Central memory CD8-positive, alpha-beta T cell (primary cell): Measurements from ENCODE around the gene PEAK1.

Source experiments
- ATAC-seq: fragments of 150-1000 bp; cut with Tn5 transposase; replicated peaks from 2 replicates; pipeline ENCODE4 v1.10.0; 2022; ENCODE audit warnings: mild to moderate bottlenecking, moderate FRiP score, moderate number of reproducible peaks; ENCODE audit not compliant: poor library complexity, severe bottlenecking; ENCODE audit errors: extremely low read depth
- DNase-seq, 2 donors: peaks; one replicate each; pipeline ENCODE4 v3.0.0; 2021; ENCODE audit warnings: low spot score in 2 of 2
- H3K27ac Mint-ChIP-seq: one replicate; pipeline ENCODE4 v1.8.0; 2022; ENCODE audit warnings: low read depth, mild to moderate bottlenecking, moderate library complexity, mixed read lengths
- H3K27me3 Mint-ChIP-seq: one replicate; pipeline ENCODE4 v1.8.0; 2022; ENCODE audit warnings: mixed read lengths
- H3K36me3 Mint-ChIP-seq: one replicate; pipeline ENCODE4 v1.8.0; 2022; ENCODE audit warnings: mild to moderate bottlenecking, moderate library complexity, mixed read lengths; ENCODE audit not compliant: insufficient read depth
- H3K4me1 Mint-ChIP-seq: one replicate; pipeline ENCODE4 v1.8.0; 2022; ENCODE audit warnings: mixed read lengths
- H3K4me3 Mint-ChIP-seq: one replicate; pipeline ENCODE4 v1.8.0; 2022; ENCODE audit warnings: mild to moderate bottlenecking, moderate library complexity, mixed read lengths
- H3K9me3 Mint-ChIP-seq: one replicate; pipeline ENCODE4 v1.8.0; 2022; ENCODE audit warnings: mixed read lengths

The PEAK1 gene

GRCh38 chr15:77084436-77084835, 335.5 kb downstream of the PEAK1 start:
- Mint-ChIP-seq H3K4me3 (no peak overlapping the region), H3K27me3 (no peaks in the 10 kb centered on the region), H3K4me1 (peaks cover 16% of the 10 kb centered on the region), H3K9me3 (no peaks in the 10 kb centered on the region), H3K36me3 (peaks cover 2% of the 10 kb centered on the region), H3K27ac (no peak overlapping the region)
- DNase-seq = no peak
- no peak for ATAC-seq

GRCh38 chr15:77083381-77084160, 336.3 kb downstream of the PEAK1 start:
- DNase-seq = peak in 1 of 2 donors; percentile 23
- Mint-ChIP-seq H3K27ac (peak overlapping the region; percentile 84), H3K27me3 (no peaks in the 10 kb centered on the region), H3K36me3 (peaks cover 2% of the 10 kb centered on the region), H3K9me3 (no peaks in the 10 kb centered on the region), H3K4me3 (peak overlapping the region; percentile 56), H3K4me1 (peaks cover 16% of the 10 kb centered on the region)
- ATAC-seq = peak; percentile 92

GRCh38 chr15:77081971-77082370, 337.9 kb downstream of the PEAK1 start:
- Mint-ChIP-seq H3K9me3 (no peaks in the 10 kb centered on the region), H3K27ac (no peak overlapping the region), H3K4me1 (peaks cover 16% of the 10 kb centered on the region), H3K36me3 (peaks cover 2% of the 10 kb centered on the region), H3K4me3 (no peak overlapping the region), H3K27me3 (no peaks in the 10 kb centered on the region)
- ATAC-seq = no peak
- DNase-seq = no peak

- H3K27ac Mint-ChIP-seq = no peak overlapping the region
- H3K9me3 Mint-ChIP-seq = no peaks in the 10 kb centered on the region
- H3K36me3 Mint-ChIP-seq = peaks cover 3% of the 10 kb centered on the region
- no peak for ATAC-seq
- peaks cover 5% of the 10 kb centered on the region for H3K4me1 Mint-ChIP-seq
- no peak overlapping the region for H3K4me3 Mint-ChIP-seq
- H3K27me3 Mint-ChIP-seq = no peaks in the 10 kb centered on the region
- DNase-seq = no peak
Measured at GRCh38 chr15:77076323-77076915, 343.5 kb downstream of the PEAK1 start.

- ATAC-seq = no peak
- H3K27me3 Mint-ChIP-seq = no peaks in the 10 kb centered on the region
- H3K27ac Mint-ChIP-seq = no peak overlapping the region
- H3K4me1 Mint-ChIP-seq = peaks cover 11% of the 10 kb centered on the region
- no peaks in the 10 kb centered on the region for H3K9me3 Mint-ChIP-seq
- no peak overlapping the region for H3K4me3 Mint-ChIP-seq
- DNase-seq = no peak
- peaks cover 4% of the 10 kb centered on the region for H3K36me3 Mint-ChIP-seq
Measured at GRCh38 chr15:77075528-77075927, 344.4 kb downstream of the PEAK1 start.

GRCh38 chr15:77074350-77074749, 345.6 kb downstream of the PEAK1 start:
- H3K36me3 Mint-ChIP-seq = peaks cover 6% of the 10 kb centered on the region
- no peak overlapping the region for H3K27ac Mint-ChIP-seq
- no peaks in the 10 kb centered on the region for H3K27me3 Mint-ChIP-seq
- ATAC-seq (no peak), DNase-seq (no peak)
- H3K4me3 Mint-ChIP-seq = no peak overlapping the region
- no peaks in the 10 kb centered on the region for H3K9me3 Mint-ChIP-seq
- H3K4me1 Mint-ChIP-seq = peaks cover 18% of the 10 kb centered on the region

GRCh38 chr15:77071305-77072223, 348.3 kb downstream of the PEAK1 start:
- peaks cover 7% of the 10 kb centered on the region for H3K36me3 Mint-ChIP-seq
- ATAC-seq (no peak), DNase-seq (no peak)
- peak overlapping the region; percentile 72 for H3K27ac Mint-ChIP-seq
- H3K4me1 Mint-ChIP-seq = peaks cover 33% of the 10 kb centered on the region
- peak overlapping the region; percentile 75 for H3K4me3 Mint-ChIP-seq
- no peaks in the 10 kb centered on the region for H3K27me3 Mint-ChIP-seq
- no peaks in the 10 kb centered on the region for H3K9me3 Mint-ChIP-seq

GRCh38 chr15:77070495-77071304, 349.2 kb downstream of the PEAK1 start, which contains the start of gene TSPAN3:
Gene TSPAN3 (minus strand): TSS chr15:77071109. CDS start chr15:77070954, 155 bp downstream.
- ATAC-seq = peak; percentile 97
- H3K27me3 Mint-ChIP-seq = no peaks in the 10 kb centered on the region
- H3K4me3 Mint-ChIP-seq = peak within 1 kb of the TSS; percentile 75
- H3K36me3 Mint-ChIP-seq = peaks cover 7% of the 10 kb centered on the region
- peak; percentile 81 to 87 for DNase-seq
- H3K4me1 Mint-ChIP-seq = peaks cover 36% of the 10 kb centered on the region
- no peaks in the 10 kb centered on the region for H3K9me3 Mint-ChIP-seq
- peak within 1 kb of the TSS; percentile 72 for H3K27ac Mint-ChIP-seq

GRCh38 chr15:77070180-77070494, 349.8 kb downstream of the PEAK1 start:
- Mint-ChIP-seq H3K27me3 (no peaks in the 10 kb centered on the region), H3K9me3 (no peaks in the 10 kb centered on the region), H3K27ac (peak overlapping the region; percentile 22), H3K4me3 (peak overlapping the region; percentile 75), H3K4me1 (peaks cover 36% of the 10 kb centered on the region), H3K36me3 (peaks cover 7% of the 10 kb centered on the region)
- no peak for ATAC-seq
- DNase-seq = no peak

- H3K27ac Mint-ChIP-seq = peak overlapping the region; percentile 22
- H3K4me3 Mint-ChIP-seq = peak overlapping the region; percentile 75
- H3K9me3 Mint-ChIP-seq = no peaks in the 10 kb centered on the region
- peaks cover 7% of the 10 kb centered on the region for H3K36me3 Mint-ChIP-seq
- DNase-seq (no peak), ATAC-seq (no peak)
- H3K27me3 Mint-ChIP-seq = no peaks in the 10 kb centered on the region
- H3K4me1 Mint-ChIP-seq = peaks cover 36% of the 10 kb centered on the region
Measured at GRCh38 chr15:77069521-77070121, 350.3 kb downstream of the PEAK1 start.

GRCh38 chr15:77068633-77069032, 351.3 kb downstream of the PEAK1 start:
- Mint-ChIP-seq H3K27ac (no peak overlapping the region), H3K27me3 (no peaks in the 10 kb centered on the region), H3K4me3 (no peak overlapping the region), H3K4me1 (peaks cover 36% of the 10 kb centered on the region), H3K36me3 (peaks cover 9% of the 10 kb centered on the region), H3K9me3 (no peaks in the 10 kb centered on the region)
- no peak for DNase-seq
- ATAC-seq = no peak
